DMS114 treated with DMSO at 0.1 percent for 48 hours (cell line): ENCODE data around the gene MYO1C.
A peak's percentile ranks its signal among the peaks of the same experiment; 100 is the strongest.

Experiments
- DNase-seq: peaks from one replicate; lab custom pipeline; 2025; ENCODE audit not compliant: unreplicated experiment; lab: John Stamatoyannopoulos, UW

Gene MYO1C

DNA sequence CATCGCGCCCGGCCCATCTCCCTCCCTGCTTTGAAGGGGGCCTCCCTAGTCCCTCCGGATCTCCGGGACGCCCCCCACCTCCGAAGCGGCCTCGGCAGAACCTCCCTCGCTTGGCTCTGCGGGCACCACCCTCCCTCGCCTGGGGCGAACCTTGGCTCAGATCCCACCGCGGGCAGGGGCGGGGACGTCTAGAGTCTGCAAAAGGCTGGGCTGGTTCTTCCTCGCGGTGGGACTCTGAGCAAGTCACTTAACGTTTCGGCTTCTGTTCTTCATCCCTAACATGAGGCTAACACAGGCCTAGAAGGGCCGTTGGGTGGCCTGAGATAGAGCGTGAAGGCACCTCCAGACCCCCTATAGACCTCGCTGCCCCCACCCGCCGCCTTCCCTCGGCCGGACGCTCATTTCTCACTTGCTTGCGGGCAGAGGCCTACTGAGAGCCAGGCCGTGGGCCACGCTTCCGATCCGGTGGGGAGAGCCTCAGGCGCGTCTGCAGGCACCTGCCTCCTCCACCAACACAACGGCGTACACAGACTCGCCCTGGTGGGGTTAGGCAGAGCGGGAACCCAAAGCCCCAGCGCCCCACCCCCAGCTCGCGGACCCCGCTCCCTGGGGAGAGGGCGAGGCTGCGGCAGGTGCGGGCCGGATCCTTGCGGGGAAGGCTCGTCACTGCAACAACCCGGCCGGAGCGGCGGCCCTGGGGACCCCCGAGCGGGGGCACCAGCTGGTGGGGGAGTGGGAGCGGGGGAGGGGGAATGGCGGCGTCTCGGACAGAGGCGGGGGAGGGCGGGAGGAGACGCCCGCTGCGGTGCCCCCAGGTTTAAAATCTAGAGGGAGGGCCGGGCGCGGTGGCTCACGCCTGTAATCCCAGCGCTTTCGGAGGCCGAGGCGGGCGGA lies 5.4 kb downstream of the MYO1C start:
- peak; percentile 31 for DNase-seq

DNA sequence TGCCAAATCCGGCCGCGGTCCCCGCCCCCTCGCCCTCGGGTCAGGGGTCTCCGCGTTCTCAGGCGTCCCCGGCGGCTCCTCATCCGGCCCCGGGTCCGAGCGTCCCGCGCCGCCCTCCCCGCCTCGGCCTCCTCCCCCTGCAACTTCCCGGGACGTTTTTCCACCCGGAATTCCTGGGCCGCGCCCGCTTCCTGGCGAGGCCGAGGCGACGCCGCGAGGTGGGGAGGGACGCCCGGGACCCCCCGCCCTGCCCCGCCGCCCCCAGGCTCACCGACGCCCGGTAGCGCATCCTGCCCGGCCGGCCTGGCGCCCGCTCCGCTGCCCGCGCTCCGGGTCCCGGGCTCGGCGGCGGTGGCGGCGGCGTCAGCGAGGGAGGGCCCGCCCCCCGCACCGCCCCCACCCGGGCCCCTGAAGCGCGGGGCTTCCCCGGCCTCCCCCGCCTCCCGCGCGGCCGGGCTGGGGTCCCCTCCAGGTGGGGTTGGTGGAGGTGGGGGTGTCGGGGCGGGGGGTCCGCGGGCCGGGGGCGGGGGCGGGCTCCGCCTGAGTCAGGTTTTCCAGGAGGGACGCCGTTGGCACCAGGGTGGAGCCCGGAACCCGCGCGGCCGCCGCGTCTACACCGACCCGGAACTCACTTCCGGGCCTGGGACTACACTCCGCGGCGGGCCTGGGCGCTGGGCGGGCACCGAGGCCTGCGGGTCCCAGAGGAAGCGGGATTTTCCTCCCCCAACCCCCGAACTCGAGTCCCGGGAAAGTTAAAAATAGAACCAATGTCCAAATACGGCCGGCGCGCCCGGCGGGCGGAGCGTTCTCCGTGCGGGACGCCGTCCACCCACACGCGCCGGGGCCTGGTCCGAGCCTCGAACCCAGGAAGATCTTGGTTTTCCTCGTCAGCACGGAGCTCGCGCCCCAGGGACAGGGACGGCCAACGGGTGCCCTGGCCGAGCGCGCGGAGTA lies 6.8 kb downstream of the MYO1C start:
- DNase-seq = no peak

- DNase-seq = no peak
Observed at GRCh38 chr17:1484676-1485422, 7.6 kb downstream of the MYO1C start.

- no peak for DNase-seq
Observed at GRCh38 chr17:1484060-1484535, 8.4 kb downstream of the MYO1C start.

GRCh38 chr17:1482680-1483079 lies 9.8 kb downstream of the MYO1C start:
- no peak for DNase-seq

DNA sequence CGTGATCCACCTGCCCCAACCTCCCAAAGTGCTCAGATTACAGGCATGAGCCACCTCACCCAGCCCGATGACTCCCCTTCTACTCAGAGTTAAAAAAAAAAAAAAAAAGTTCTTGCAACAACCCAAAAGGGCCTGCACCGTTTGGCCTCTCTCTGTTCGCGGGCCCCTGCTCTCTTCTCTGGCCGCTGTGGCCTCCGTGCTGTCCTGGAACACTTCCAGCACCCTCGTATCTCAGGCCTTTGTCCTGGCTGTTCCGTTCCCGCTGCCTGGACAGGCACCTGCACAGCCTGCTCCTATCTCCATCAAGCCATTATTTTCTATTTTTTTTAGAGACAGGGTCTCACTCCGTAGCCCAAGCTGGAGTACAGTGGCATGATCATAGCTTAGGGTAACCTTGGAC lies 10.8 kb downstream of the MYO1C start:
- no peak for DNase-seq

- no peak for DNase-seq
Observed at GRCh38 chr17:1480747-1481465, 11.6 kb downstream of the MYO1C start.

GRCh38 chr17:1478418-1478817 lies 14.1 kb downstream of the MYO1C start:
- DNase-seq = no peak

DNA sequence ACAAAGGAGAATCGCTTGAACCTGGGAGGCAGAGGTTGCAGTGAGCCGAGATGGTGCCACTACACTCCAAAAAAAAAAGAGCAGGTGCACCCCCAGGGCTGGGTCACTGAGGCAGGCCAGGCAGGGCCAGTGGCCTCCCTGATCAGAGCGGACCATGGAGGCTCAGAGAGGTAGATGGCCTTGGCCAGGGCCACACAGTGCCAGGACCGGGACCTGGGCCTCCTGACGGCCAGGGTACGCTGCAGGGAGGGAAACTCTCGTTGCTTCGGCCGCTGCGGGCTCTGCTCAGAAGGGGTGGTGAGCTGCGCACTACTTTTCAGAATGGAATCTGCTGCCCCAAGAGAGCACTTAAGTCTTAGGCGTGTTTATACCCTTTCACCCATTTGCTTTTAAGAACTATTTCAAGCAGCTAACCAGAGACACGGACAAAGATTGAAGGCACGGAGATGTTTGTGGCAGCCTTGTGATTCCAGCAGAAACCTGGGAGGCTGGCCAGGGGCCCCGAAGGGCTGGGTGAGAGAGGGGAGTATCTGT lies 17.1 kb downstream of the MYO1C start:
- DNase-seq = no peak

DNA sequence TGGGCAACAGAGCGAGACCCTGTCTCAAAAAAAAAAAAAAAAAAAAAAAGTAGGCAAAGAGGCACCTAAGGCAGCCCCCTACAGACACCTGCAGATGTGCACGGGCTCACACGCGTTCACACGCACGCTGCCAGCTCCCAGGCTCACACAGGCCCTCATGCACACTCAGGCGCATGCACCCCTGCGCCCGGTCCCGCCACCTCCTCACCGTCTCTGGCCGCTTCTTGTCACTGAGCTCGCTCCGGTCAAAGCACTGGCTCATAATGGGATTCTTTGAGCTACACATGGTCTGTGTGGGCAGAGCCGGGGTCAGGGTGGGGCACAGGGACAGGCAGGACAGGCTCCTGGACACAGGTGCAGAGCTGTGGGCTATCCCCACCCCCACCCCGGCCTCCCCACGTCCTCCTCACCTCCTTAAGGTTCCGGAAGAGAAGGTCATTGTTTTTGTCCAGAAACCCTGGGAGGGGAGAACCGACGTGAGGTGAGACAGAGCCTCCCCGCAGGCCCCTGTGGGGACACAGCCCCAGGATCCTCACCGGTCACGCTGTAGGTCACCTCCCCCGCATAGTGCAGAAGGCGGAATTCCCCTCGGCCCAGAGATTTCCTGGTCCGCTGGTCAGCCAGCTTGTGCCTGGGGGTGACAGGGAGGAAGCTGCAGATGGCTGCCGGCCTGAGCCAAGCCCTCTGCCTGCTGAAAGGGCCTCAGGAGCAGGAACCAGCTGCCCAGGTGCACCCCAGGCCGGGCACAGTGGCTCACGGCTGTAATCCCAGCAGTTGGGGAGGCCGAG lies 17.9 kb downstream of the MYO1C start:
- no peak for DNase-seq

DNA sequence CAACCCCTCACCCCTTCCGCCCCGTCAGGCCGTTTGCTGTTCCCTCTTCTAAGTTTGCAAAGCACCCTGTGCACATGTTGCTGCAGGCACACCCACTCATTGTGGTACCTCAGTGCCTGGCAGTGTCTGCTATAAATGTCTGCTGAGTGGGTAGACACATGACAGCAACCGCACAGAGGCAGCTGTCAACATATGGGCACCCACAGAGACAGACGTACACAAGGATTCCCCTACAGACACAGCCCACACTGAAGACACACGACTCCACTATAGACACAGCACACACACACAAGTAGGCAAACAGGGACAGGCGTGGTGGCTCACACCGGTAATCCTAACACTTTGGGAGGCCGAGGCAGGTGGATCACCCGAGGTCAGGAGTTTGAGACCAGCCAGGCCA lies 18.6 kb downstream of the MYO1C start:
- no peak for DNase-seq

- no peak for DNase-seq
Observed at GRCh38 chr17:1473170-1473569, 19.3 kb downstream of the MYO1C start.

- no peak for DNase-seq
Observed at GRCh38 chr17:1471911-1472821, 20.3 kb downstream of the MYO1C start.

DNA sequence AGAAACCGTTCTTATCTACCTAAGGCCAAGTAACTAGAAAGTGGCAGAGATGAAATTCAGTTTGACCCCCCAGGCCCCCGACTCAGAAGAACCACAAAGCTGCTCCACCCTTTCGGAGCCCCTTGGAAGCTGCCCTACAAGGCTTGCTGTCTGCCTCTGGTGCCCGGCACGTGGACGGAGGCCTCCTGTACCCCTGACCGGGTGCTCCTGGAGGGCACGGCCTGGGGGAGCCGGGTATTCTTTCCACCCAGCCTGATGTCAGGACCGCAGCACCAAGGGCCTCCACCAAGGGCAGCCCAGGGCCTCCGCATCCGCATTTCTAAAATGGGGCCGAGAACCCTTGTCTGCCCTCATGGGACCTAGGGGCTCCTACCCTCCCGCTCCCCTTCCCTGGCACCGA lies 21.0 kb downstream of the MYO1C start:
- DNase-seq = no peak

DNA sequence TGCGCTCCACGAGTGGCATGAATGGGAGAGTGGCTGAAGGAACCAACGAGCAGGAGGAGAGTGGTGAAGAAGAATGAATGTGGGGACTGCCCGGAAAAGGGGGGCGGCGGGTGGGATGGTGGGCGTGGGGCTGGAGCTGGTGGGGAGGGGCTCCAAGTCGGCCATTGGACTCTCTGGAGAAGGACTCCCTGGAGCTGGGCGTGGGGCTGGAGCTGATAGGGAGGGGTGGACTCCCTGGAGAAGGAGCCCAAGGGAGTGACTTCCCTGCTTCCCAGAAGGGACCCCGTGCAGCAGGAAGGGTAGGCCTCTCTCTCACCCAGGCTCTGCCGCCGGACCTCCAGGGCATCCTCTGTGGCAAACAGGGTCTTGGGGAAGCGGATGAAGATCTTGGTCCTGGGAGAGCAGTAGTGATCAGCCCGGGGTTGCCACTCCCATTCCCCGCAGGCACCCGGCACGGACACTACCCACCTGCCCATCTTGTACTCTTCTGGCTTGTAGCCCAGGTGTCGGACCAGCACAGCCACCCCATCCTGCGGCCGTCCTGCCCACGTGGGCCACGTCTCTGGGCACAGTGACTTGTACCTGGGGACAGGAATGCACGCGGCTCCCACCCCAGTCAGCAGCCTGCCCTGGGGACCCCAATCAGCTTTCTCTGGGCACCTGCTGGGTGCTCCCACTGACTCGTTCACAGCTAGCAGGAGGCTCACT lies 21.6 kb downstream of the MYO1C start:
- DNase-seq = no peak

- DNase-seq = no peak
Observed at GRCh38 chr17:1470071-1470754, 22.3 kb downstream of the MYO1C start.

- DNase-seq = no peak
Observed at GRCh38 chr17:1469231-1469852, 23.1 kb downstream of the MYO1C start.
